GM10847 (cell line): Measurements from ENCODE around the gene TUBB2A.

ENCODE experiments used
- POLR2A ChIP-seq: IDR thresholded peaks from 2 replicates; pipeline ENCODE4 v1.6.1; 2011; ENCODE audit not compliant: insufficient read length; ENCODE audit errors: extremely low read depth

TUBB2A gene

DNA sequence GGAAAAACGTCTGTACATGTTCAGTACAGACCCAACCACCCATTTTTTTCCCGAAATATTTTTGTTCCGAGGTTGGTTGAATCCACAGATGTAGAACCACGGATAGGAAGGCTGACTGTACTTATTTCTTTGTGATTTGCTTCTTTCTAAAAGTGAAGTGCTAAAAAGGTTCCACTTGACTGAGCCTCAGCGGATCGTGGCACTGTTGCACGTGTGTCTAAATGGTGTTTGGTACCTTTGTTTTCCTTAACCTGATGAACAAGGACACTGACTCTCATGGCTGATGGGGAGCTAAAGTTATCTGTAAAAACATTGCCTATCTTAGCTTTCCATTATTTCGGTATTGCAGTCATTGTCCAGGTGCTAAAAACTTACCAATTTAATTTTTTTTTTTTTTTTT, 32.7 kb downstream of the TUBB2A start:
- TF ChIP-seq POLR2A: no peak

GRCh38 chr6:3122823-3123182, 34.5 kb downstream of the TUBB2A start:
- no peak for TF ChIP-seq POLR2A

GRCh38 chr6:3120765-3121089, 36.6 kb downstream of the TUBB2A start:
- no peak for TF ChIP-seq POLR2A

DNA sequence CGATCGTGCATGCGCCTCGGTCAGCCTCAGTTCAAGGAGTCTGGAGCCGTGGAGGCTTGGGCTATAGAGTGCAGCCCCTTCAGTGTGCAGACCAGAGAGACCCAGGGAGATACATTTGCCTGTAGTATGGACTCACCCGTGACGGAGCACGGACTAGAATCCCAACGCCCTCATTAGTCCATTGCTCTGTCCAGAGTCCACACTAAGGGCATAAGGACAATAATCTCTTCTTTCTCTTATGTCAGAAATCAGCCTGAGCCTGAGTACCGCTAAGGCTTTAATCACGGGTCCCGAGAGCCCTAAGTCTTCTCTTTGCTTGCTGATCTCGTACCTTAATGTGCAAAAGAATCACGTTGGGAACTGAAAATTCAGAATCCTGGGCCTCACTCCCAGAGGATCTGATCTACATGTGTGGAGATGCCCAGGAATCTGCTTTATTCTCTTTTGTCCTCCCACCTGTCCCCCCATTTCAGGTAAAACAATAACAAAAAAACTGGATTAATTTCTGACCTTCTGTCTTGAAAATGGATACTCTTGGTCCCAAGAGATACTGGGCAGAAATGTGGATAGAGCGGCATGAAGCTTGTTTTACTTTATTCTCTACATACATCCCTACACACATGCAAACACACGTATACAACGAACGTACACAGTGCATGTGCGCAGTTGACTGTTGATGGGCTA, 38.2 kb downstream of the TUBB2A start:
- TF ChIP-seq POLR2A: no peak

- peak; percentile 52 for TF ChIP-seq POLR2A
Observed at GRCh38 chr6:3118353-3119039, 38.8 kb downstream of the TUBB2A start, which contains the start of gene BPHL. Gene BPHL, plus strand, starts transcription at chr6:3118711. Its CDS starts 30 bp downstream, at chr6:3118741.

- TF ChIP-seq POLR2A: no peak
Observed at GRCh38 chr6:3117912-3118352, 39.4 kb downstream of the TUBB2A start.

DNA sequence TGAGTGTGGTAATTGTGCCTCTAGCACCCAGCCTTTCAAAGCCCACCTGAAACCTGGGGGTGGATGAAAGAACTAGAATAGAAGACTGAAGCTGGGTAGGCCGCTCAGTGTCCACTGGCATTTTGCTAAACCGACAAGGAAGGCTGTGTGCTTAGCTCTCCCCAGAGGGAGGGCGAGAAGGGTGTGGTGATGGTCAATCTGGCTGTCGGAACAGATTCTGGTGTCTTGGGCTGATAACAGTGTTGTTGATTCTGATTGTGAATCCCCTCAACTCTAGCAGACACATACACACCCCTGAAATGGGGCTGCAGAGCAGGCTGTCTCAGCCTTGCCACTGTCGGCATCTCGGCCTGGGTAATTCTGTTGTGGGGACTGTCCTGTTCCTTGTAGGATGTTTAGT, 43.0 kb downstream of the TUBB2A start:
- no peak for TF ChIP-seq POLR2A

GRCh38 chr6:3109761-3110160, 47.6 kb downstream of the TUBB2A start:
- no peak for TF ChIP-seq POLR2A

GRCh38 chr6:3108746-3109414, 48.5 kb downstream of the TUBB2A start:
- TF ChIP-seq POLR2A: no peak
